GM12872 (cell line): Measurements from ENCODE around the gene RELL1.

Experiments used
- TF ChIP-seq, protein P1 (sequence below): IDR thresholded peaks from 3 replicates; pipeline ENCODE4 v1.5.1; 2011; ENCODE audit warnings: low read depth, mild to moderate bottlenecking, low read length, moderate library complexity; ENCODE audit not compliant: insufficient read depth

The RELL1 gene

DNA sequence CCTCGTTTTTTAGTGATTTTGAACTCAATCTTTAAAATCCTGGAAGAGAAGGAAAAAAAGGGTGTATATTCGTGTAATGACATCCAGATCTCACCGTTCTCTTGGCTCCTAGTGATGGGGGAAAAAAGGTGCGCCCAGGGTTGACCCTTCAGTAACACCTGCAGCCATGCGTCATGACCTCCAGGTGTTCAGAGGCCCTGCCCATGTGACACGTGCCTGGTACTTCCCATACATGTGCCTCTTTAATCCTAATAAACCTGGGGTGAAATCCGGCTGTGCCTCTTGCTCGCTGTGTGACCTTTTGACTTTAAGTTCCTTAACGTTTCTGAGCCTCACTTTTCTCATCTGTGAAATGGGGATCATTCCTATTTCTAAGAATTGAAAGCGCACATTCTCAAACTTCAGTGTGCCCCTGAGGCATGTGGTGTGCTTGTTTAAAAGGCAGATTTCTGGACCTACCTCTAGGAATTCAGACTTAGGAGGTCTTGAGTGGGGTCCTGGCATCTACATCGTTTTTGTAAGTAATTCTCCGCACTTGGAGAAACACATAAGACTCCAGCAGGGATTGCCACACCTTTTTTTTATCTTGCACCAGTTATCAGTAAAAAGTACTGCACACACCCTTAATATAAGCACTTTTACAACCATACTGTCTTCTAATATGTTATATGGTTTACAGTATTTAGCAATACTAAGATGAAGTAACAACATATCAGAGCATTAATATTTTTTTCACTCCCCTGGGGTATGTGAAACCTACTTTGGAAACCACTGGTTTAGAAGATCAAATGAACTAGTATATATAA, 90.1 kb downstream of the RELL1 start:
- TF ChIP-seq, protein P1, sequence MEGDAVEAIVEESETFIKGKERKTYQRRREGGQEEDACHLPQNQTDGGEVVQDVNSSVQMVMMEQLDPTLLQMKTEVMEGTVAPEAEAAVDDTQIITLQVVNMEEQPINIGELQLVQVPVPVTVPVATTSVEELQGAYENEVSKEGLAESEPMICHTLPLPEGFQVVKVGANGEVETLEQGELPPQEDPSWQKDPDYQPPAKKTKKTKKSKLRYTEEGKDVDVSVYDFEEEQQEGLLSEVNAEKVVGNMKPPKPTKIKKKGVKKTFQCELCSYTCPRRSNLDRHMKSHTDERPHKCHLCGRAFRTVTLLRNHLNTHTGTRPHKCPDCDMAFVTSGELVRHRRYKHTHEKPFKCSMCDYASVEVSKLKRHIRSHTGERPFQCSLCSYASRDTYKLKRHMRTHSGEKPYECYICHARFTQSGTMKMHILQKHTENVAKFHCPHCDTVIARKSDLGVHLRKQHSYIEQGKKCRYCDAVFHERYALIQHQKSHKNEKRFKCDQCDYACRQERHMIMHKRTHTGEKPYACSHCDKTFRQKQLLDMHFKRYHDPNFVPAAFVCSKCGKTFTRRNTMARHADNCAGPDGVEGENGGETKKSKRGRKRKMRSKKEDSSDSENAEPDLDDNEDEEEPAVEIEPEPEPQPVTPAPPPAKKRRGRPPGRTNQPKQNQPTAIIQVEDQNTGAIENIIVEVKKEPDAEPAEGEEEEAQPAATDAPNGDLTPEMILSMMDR, result no peak

DNA sequence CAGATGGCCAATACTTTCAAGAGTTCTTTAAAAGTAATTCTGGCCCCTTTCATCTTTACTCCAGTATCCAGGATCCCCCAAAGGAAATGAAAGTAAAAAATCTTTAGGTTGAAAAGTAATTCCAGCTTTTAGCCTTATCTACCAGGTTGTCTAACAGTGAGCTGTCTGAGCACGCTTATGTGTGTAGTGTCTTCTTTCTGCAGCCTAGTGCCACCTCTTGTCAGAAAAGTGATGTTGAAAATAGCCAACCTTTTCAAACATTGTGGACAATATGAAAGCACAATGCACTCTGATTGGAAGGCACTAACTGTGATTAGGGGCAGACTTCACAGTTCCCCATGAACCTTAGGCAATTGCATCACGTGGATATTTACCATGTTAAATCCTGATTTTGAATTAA, 92.1 kb downstream of the RELL1 start:
- TF ChIP-seq, protein P1, result no peak

GRCh38 chr4:37591349-37591748, 94.8 kb downstream of the RELL1 start:
- TF ChIP-seq, protein P1, result no peak

DNA sequence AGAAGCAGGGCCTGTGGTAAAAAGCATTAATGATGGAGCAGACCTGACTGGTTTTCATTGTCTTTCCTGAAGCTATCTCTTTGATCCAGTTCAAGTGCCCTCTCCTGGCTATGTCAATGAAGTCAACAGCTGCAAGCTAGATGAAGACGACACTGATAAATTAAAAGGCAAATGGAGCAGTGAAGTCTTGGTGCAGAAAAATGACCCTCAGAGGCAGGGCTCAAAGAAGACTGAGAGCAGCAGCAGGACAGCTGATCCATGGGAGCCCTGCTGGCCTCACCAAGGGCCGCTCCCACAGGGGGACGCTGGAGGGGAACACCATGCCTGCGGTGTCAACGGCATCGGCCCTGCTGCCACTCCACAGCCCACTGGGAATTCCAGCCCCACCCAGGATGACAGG, 96.2 kb downstream of the RELL1 start:
- TF ChIP-seq, protein P1, result no peak

DNA sequence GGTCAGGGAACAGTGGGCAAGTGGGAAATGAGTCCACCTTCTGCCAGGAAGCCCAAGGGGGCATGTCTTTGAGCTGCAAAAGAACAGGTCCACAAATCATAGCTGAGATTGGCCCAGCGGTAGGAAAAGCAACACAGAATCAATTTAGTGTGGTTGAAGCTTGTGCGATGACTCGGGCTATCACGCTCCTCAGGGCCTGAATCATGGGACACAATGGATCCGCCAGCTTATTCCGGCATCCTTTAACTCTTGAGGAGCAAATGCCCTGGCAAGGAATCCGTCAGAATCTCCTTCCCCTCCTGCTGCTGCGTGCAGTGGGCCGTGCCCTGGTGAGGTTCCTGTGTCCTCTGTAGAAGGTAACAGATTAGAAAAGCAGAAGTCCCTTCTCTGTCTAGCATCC, 98.0 kb downstream of the RELL1 start:
- TF ChIP-seq, protein P1, result no peak

DNA sequence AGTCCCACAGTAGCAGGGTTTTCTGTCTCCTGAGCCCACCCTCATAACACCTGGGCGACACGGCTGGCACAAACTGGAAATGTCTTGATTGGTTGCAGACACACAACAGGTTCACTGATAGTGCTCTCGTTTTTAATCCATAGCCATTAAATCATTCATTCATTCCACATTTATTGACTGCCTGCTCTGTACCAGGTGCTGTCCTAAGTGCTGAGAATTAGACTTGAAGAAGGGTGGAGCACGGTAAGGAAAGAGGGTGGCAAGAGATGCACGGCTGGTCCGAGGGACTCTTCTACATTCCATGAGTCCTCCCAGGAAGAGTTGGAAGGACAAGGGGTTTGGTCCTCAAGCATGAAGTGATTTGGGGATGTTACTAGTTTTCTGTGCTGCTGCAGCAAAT, 100.0 kb downstream of the RELL1 start:
- TF ChIP-seq, protein P1, result no peak

DNA sequence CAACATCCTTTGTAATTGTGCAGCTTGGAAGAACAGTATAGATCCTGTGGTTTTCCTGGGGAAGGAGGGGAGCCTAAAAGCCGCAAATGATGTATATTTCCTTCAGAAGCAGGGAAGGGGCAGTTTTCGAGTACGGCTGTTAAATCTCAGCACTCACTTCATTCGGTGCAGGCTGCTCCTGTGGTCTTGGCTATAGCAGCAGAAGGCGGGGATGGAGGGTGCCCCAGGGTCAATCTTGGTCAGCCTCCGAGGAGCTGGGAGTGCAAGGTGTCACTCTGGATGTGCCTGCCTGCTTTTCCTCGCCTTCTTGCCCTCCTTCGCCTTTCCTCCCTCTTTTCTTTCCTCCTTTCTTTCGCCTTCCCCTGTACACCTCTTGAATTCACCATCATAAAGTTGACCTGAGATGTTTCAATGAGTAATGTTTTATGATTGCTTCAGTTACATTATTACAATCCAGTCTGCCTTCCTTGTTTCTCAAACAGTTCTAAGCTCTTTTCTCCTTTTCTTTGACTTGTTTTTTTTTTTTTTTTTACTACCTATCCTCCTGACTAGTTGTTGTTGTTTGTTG, 101.6 kb downstream of the RELL1 start:
- TF ChIP-seq, protein P1, result no peak
